ENCODE data around the gene AHCYL1.

- no peak for TF ChIP-seq CTCF (optimal IDR thresholded peaks at IDR 0.05 in 1 of 3, IDR thresholded peaks at IDR 0.05 in 1 of 3, conservative IDR thresholded peaks at IDR 0.05 in 1 of 3; ENCODE audit: extremely low read depth in 1 of 3, insufficient read depth in 2 of 3, low read length in 3 of 3)
- no peak for TF ChIP-seq EZH2 (IDR thresholded peaks at IDR 0.05; ENCODE audit: low read length)
Observed at GRCh38 chr1:109997867-109998229, 13.3 kb downstream of the AHCYL1 start.
